ENCODE results near the gene STMP1. TPM values are rescaled to one million over a fixed set of nuclear protein-coding genes. Genes with fewer than 3 reads are reported as not detected.

Gene STMP1
- total RNA-seq, 4 donors from 2014 or later = 8.6 to 18.7 (median 9.7) TPM

DNA sequence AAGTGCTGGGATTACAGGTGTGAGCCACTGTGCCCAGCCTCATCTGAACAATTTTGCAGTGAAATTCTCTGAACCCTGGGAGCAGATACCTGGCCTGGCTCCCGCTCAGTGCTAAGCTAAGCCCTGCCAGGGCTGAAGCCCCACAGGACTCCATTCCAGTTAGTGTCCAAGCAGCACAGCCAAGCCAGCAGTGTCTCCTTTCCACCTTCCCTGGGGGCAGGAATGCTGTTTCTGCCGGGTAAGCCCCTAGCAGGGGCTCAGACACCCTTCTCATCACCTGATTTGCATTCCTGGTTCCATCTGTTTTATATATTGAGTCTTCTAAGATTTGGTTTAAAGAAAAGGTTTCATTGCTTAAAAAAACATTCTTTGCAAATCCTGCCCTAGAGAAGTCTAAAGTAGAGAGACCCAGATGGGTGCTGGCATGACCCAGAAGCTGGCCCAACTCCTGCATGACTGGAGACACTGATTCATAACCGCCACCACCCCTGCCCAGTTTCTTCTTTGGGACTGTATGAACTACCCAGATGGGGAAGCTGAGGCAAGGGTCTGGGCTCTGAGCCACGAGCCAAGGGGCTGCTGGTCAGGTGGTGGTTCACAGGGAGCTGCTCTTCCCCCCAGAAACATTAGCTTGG is 51.6 kb downstream of the STMP1 start:
- Histone ChIP-seq H3K27ac (replicated peaks in 1 of 4) (no peak overlapping the region), H3K9me3 (no peaks in the 10 kb centered on the region), H3K36me3 (no peaks in the 10 kb centered on the region), H3K4me3 (no peak overlapping the region), H3K4me1 (peaks cover 0 to 10% (median 2%) of the 10 kb centered on the region in 4 donors), H3K27me3 (peaks cover 0 to 12% (median 0%) of the 10 kb centered on the region in 4 donors)
- 70% methylated on average over 3 of the region's 4 CpGs for WGBS
- TF ChIP-seq POLR2A (IDR thresholded peaks at IDR 0.05; ENCODE audit: low read depth) = no peak
- DNase-seq (ENCODE audit: extremely low spot score) = no peak
- intact Hi-C loops (cut with DNase I) = no loop called here

DNA sequence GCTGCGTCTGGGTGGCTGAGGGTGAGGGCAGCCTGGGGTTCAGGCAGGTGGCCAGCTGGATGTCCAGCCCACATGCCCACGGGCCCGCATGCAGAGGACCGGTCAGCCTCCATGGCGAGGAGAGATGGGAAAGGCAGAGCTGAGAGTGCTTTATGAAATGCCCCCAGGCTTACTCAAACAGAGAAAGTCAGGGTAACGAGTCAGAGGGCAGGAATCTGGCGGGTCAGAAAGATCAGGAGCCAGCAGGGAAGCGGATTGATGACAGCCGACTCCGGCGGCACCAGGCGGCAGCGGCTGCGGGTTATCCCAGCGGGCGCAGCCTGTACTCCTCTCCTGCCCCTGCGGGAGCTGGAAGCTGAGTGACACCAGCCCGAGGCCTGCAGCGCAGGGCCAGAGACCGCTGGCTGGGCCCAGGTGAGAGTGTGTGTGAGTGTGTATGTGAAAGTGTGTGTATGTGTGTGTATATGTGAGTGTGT is 52.3 kb downstream of the STMP1 start:
- Histone ChIP-seq H3K4me1 (peaks cover 0 to 10% (median 2%) of the 10 kb centered on the region in 4 donors), H3K4me3 (no peak overlapping the region), H3K27ac (replicated peaks in 1 of 4) (no peak overlapping the region), H3K36me3 (no peaks in the 10 kb centered on the region), H3K27me3 (peaks cover 0 to 14% (median 0%) of the 10 kb centered on the region in 4 donors), H3K9me3 (no peaks in the 10 kb centered on the region)
- DNase-seq (ENCODE audit: extremely low spot score) = no peak
- intact Hi-C loops (cut with DNase I) = no loop called here
- WGBS = 69% methylated on average over 19 of the region's 20 CpGs
- TF ChIP-seq, protein P1, sequence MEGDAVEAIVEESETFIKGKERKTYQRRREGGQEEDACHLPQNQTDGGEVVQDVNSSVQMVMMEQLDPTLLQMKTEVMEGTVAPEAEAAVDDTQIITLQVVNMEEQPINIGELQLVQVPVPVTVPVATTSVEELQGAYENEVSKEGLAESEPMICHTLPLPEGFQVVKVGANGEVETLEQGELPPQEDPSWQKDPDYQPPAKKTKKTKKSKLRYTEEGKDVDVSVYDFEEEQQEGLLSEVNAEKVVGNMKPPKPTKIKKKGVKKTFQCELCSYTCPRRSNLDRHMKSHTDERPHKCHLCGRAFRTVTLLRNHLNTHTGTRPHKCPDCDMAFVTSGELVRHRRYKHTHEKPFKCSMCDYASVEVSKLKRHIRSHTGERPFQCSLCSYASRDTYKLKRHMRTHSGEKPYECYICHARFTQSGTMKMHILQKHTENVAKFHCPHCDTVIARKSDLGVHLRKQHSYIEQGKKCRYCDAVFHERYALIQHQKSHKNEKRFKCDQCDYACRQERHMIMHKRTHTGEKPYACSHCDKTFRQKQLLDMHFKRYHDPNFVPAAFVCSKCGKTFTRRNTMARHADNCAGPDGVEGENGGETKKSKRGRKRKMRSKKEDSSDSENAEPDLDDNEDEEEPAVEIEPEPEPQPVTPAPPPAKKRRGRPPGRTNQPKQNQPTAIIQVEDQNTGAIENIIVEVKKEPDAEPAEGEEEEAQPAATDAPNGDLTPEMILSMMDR (IDR thresholded peaks at IDR 0.05) = no peak
- TF ChIP-seq EP300 (IDR thresholded peaks at IDR 0.05) (no peak), POLR2A (IDR thresholded peaks at IDR 0.05; ENCODE audit: low read depth) (no peak), POLR2AphosphoS5 (IDR thresholded peaks at IDR 0.05) (no peak)

DNA sequence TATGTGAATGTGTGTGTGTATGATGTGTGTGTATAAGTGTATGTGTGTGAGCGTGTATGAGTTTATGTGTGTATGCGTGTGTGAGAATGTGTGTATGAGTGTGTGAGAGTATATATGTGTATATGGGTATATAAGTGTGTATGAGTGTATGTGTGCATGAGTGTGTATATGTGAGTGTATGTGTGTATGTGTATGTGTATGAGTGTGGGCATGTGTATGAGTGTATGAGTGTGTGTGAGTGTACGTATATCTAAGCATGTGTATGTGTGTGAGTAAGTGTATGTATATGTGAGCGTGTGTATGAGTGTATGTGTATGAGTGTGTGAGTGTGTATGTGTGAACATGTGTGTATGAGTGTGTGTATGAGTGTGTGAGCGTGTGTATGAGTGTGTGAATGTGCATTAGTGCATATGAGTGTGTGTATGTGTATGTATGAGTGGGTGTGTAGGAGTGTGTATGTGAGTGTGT is 52.8 kb downstream of the STMP1 start:
- Histone ChIP-seq H3K27ac (replicated peaks in 1 of 4) (no peak overlapping the region), H3K36me3 (no peaks in the 10 kb centered on the region), H3K9me3 (no peaks in the 10 kb centered on the region), H3K4me1 (peaks cover 0 to 10% (median 2%) of the 10 kb centered on the region in 4 donors), H3K27me3 (peaks cover 0 to 14% (median 0%) of the 10 kb centered on the region in 4 donors), H3K4me3 (no peak overlapping the region)
- WGBS = 93% methylated on average over 5 of the region's 5 CpGs
- no peak for TF ChIP-seq POLR2AphosphoS5 (IDR thresholded peaks at IDR 0.05)
- no peak for TF ChIP-seq POLR2A (IDR thresholded peaks at IDR 0.05; ENCODE audit: low read depth)
- intact Hi-C loops (cut with DNase I) = no loop called here
- DNase-seq (ENCODE audit: extremely low spot score) = no peak

DNA sequence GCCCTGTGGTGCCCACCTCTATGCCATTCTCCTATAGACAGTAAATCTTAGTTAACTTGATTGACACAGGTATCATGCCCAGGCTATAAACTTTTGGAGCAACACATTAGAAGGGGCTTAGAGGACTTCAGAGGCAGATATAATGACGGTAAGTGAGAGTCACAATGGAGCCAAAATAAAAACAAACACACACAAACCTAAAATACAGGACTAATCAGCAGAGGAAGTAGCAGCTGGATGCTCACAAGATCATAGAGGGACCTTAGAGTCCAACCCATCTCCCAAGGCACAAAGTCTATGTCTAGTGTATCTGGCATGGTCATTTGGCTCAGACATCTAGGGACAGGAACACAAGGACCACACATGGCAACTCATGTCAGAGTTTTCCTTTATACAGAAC is 53.4 kb downstream of the STMP1 start:
- intact Hi-C loops (cut with DNase I) = no loop called here
- Histone ChIP-seq H3K4me3 (no peak overlapping the region), H3K4me1 (peaks cover 0 to 10% (median 2%) of the 10 kb centered on the region in 4 donors), H3K9me3 (no peaks in the 10 kb centered on the region), H3K36me3 (no peaks in the 10 kb centered on the region), H3K27ac (replicated peaks in 1 of 4) (no peak overlapping the region), H3K27me3 (peaks cover 0 to 14% (median 0%) of the 10 kb centered on the region in 4 donors)
- whole genome bisulfite sequencing = 90% methylated on average over 1 of the region's 1 CpG
- TF ChIP-seq EP300 (IDR thresholded peaks at IDR 0.05) (no peak), POLR2A (IDR thresholded peaks at IDR 0.05; ENCODE audit: low read depth) (no peak)
- TF ChIP-seq, protein P1 (IDR thresholded peaks at IDR 0.05) = no peak
- DNase-seq (ENCODE audit: extremely low spot score) = no peak

DNA sequence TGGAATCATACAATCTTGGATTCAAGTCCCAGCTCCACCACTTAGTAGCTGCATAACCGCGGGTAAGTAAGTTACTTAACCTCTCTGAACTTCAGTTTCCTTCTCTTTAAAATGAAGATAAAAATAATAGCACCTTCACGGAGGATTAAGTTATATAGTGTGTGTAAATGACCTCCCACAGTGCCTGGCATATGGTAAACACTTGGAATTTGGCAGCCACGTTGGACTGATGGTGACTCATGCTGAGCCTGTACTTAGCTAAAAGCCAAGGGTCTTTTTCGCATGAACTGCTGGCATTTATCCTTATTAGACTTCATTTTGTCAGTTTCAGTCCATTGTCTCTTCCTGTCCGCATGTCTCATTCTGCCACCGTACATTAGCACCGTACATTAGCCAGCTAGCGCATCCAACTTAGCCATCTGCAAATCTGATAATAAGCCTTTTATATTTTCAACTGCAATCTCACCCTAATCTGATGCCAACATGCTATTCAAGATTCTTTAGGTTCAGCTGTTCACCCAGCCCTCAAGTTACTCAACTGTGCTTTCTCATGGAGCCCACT is 54.4 kb downstream of the STMP1 start:
- intact Hi-C loops (cut with DNase I) = no loop called here
- no peak for DNase-seq (ENCODE audit: extremely low spot score)
- Histone ChIP-seq H3K4me1 (peaks cover 0 to 4% (median 2%) of the 10 kb centered on the region in 4 donors), H3K9me3 (no peaks in the 10 kb centered on the region), H3K27me3 (peaks cover 0 to 20% (median 0%) of the 10 kb centered on the region in 4 donors), H3K27ac (replicated peaks in 1 of 4) (no peak overlapping the region), H3K4me3 (no peak overlapping the region), H3K36me3 (no peaks in the 10 kb centered on the region)
- TF ChIP-seq EP300 (IDR thresholded peaks at IDR 0.05) (no peak), POLR2A (IDR thresholded peaks at IDR 0.05; ENCODE audit: low read depth) (no peak), POLR2AphosphoS5 (IDR thresholded peaks at IDR 0.05) (no peak)
- TF ChIP-seq, protein P1 (IDR thresholded peaks at IDR 0.05) = no peak
- 49% methylated on average over 9 of the region's 9 CpGs for WGBS
